ENCODE results near the gene RPH3AL. TPM values are rescaled to one million over a fixed set of nuclear protein-coding genes. Genes with fewer than 3 reads are reported as not detected.

Gene RPH3AL
- total and polyA plus RNA-seq, 10 of the 15 experiments (the other 5 are each of a cell fraction or from before 2014, with no cell fraction given): 0.04 to 1.2 (median 0.47) TPM; not detected in 2

- no TSS peak for BruUV-seq (replicated peaks)
- H3K9me3 ChIP-seq (replicated peaks; ENCODE audit: control insufficient read depth, insufficient read depth, low read length): no peaks in the 10 kb centered on the region
- no peaks in the 10 kb centered on the region for H3K36me3 ChIP-seq (ENCODE audit: control insufficient read depth in 2 of 2, insufficient read depth in 2 of 2, low read length in 1 of 2)
- no peak overlapping the region for H2AFZ ChIP-seq (ENCODE audit: control insufficient read depth, low read depth, low read length)
- H3K9ac ChIP-seq (ENCODE audit: control insufficient read depth, insufficient read depth, low read length): no peak overlapping the region
- CTCF ChIA-PET: no interaction called here
- POLR2A ChIA-PET: no interaction called here
- FAIRE-seq: no peak
- no peak overlapping the region for H3K27ac ChIP-seq (ENCODE audit: control insufficient read depth, insufficient read depth)
- WGBS (ENCODE audit: insufficient coverage, insufficient replicate concordance, low lambda C conversion rate, missing lambda C conversion rate): 48% methylated on average over 41 of the region's 112 CpGs
- SMC1A ChIA-PET (ENCODE audit: uncharacterized antibody, unreplicated experiment): no interaction called here
- peaks cover 0 to 5% of the 10 kb centered on the region in 2 experiments; a peak in 3 of 4 replicates for H3K27me3 ChIP-seq (replicated peaks in 1 of 2; ENCODE audit: control insufficient read depth in 2 of 2, insufficient read depth in 2 of 2, low read length in 1 of 2)
- TF ChIP-seq SPI1 (IDR thresholded peaks at IDR 0.05; ENCODE audit: borderline replicate concordance, insufficient read depth, low read depth, low read length) (no peak), SUZ12 (IDR thresholded peaks at IDR 0.05; ENCODE audit: unreplicated experiment) (peak; percentile 76)
- no peak for DNase-seq (ENCODE audit: low read depth, low spot score)
- H3K4me1 ChIP-seq (ENCODE audit: control insufficient read depth, insufficient read depth, low read length): peaks cover 2% of the 10 kb centered on the region; the same call in 1 of the 2 replicates
- no peak overlapping the region for H3K4me3 ChIP-seq
- intact Hi-C loops (cut with micrococcal nuclease; ENCODE audit: unreplicated experiment): no loop called here
- H3K4me2 ChIP-seq (ENCODE audit: control insufficient read depth, insufficient read depth): no peak overlapping the region
- H4K20me1 ChIP-seq (ENCODE audit: control insufficient read depth, insufficient read depth): no peaks in the 10 kb centered on the region
- ATAC-seq: no peak
- H3K79me2 ChIP-seq (ENCODE audit: control insufficient read depth, insufficient read depth, low read length): no peaks in the 10 kb centered on the region
- in situ Hi-C loops (cut with MboI): no loop called here
- RAD21 ChIA-PET (ENCODE audit: unreplicated experiment): no interaction called here
Measured at GRCh38 chr17:180381-181244, 172.0 kb downstream of the RPH3AL start.

DNA sequence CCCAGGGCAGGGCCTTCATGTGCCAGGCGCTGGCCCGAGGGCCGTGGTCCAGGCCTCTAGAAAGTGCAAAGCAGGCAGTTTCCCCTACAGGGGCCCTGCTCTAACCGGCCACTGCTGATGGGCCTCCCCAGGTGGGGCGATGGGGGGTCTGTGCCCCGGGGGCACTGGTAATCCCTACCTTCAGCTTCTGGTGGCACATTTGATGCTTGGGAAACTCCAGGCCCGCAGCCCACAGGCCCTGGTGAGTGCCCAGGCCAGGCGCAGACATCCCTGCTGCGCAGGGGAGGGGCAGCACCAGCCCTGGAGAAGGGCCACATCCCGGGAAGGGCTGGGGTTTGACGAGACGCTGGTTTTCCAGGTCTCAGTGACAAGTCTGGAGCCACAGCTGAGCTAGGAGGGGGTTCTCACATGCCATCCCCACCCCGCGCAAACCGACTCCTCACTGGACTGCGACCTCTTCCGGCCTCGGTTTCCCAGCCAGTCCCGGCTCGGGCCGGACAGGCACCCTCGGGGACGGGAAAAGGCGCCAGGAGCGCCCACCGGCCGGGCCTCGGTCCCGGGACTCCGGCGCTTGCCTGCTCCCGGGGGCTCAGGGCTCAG lies 172.7 kb downstream of the RPH3AL start:
- intact Hi-C loops (cut with micrococcal nuclease; ENCODE audit: unreplicated experiment): no loop called here
- Histone ChIP-seq H3K79me2 (ENCODE audit: control insufficient read depth, insufficient read depth, low read length) (no peaks in the 10 kb centered on the region), H3K4me1 (ENCODE audit: control insufficient read depth, insufficient read depth, low read length) (no peaks in the 10 kb centered on the region), H2AFZ (ENCODE audit: control insufficient read depth, low read depth, low read length) (no peak overlapping the region), H3K27me3 (replicated peaks in 1 of 2; ENCODE audit: control insufficient read depth in 2 of 2, insufficient read depth in 2 of 2, low read length in 1 of 2) (peaks cover 0 to 5% of the 10 kb centered on the region in 2 experiments; a peak in 3 of 4 replicates), H4K20me1 (ENCODE audit: control insufficient read depth, insufficient read depth) (no peaks in the 10 kb centered on the region), H3K4me3 (no peak overlapping the region), H3K9ac (ENCODE audit: control insufficient read depth, insufficient read depth, low read length) (no peak overlapping the region), H3K9me3 (replicated peaks; ENCODE audit: control insufficient read depth, insufficient read depth, low read length) (no peaks in the 10 kb centered on the region), H3K4me2 (ENCODE audit: control insufficient read depth, insufficient read depth) (no peak overlapping the region), H3K27ac (ENCODE audit: control insufficient read depth, insufficient read depth) (no peak overlapping the region), H3K36me3 (ENCODE audit: control insufficient read depth in 2 of 2, insufficient read depth in 2 of 2, low read length in 1 of 2) (no peaks in the 10 kb centered on the region)
- in situ Hi-C loops (cut with MboI): no loop called here
- DNase-seq (ENCODE audit: low read depth, low spot score) (no peak), FAIRE-seq (no peak), ATAC-seq (no peak)
- CTCF ChIA-PET: no interaction called here
- no TSS peak for BruUV-seq (replicated peaks)
- no peak for TF ChIP-seq CBX3 (IDR thresholded peaks at IDR 0.05; ENCODE audit: borderline replicate concordance, low read depth)
- TF ChIP-seq SP1 (IDR thresholded peaks at IDR 0.05; ENCODE audit: low read depth, low read length): no peak
- TF ChIP-seq ZNF274 (IDR thresholded peaks at IDR 0.05; ENCODE audit: insufficient read depth, insufficient read length): no peak
- TF ChIP-seq MAX (IDR thresholded peaks at IDR 0.05; ENCODE audit: low read depth, low read length): no peak
- TF ChIP-seq, protein P1, sequence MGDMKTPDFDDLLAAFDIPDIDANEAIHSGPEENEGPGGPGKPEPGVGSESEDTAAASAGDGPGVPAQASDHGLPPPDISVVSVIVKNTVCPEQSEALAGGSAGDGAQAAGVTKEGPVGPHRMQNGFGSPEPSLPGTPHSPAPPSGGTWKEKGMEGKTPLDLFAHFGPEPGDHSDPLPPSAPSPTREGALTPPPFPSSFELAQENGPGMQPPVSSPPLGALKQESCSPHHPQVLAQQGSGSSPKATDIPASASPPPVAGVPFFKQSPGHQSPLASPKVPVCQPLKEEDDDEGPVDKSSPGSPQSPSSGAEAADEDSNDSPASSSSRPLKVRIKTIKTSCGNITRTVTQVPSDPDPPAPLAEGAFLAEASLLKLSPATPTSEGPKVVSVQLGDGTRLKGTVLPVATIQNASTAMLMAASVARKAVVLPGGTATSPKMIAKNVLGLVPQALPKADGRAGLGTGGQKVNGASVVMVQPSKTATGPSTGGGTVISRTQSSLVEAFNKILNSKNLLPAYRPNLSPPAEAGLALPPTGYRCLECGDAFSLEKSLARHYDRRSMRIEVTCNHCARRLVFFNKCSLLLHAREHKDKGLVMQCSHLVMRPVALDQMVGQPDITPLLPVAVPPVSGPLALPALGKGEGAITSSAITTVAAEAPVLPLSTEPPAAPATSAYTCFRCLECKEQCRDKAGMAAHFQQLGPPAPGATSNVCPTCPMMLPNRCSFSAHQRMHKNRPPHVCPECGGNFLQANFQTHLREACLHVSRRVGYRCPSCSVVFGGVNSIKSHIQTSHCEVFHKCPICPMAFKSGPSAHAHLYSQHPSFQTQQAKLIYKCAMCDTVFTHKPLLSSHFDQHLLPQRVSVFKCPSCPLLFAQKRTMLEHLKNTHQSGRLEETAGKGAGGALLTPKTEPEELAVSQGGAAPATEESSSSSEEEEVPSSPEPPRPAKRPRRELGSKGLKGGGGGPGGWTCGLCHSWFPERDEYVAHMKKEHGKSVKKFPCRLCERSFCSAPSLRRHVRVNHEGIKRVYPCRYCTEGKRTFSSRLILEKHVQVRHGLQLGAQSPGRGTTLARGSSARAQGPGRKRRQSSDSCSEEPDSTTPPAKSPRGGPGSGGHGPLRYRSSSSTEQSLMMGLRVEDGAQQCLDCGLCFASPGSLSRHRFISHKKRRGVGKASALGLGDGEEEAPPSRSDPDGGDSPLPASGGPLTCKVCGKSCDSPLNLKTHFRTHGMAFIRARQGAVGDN (IDR thresholded peaks at IDR 0.05): no peak
- TF ChIP-seq GATAD2B (conservative IDR thresholded peaks at IDR 0.05; ENCODE audit: low read depth): no peak
- TF ChIP-seq ATF7 (IDR thresholded peaks at IDR 0.05; ENCODE audit: low read depth): no peak
- no peak for TF ChIP-seq CBX5 (IDR thresholded peaks at IDR 0.05; ENCODE audit: low read depth)
- WGBS (ENCODE audit: insufficient coverage, insufficient replicate concordance, low lambda C conversion rate, missing lambda C conversion rate): 33% methylated on average over 29 of the region's 32 CpGs
- POLR2A ChIA-PET: no interaction called here
- SMC1A ChIA-PET (ENCODE audit: uncharacterized antibody, unreplicated experiment): no interaction called here
- RAD21 ChIA-PET (ENCODE audit: unreplicated experiment): no interaction called here
